ENCODE measurements around the gene CD300LG. TPM values are rescaled to one million over a fixed set of nuclear protein-coding genes. Genes with fewer than 3 reads are reported as not detected.

Gene CD300LG
- total and polyA plus RNA-seq, 8 donors = 0.29 to 3.7 (median 0.92) TPM; not detected in 1

GRCh38 chr17:43801844-43802243, 45.1 kb upstream of the CD300LG start:
- Histone ChIP-seq H3K4me3 (no peak overlapping the region), H3K36me3 (peaks cover 0 to 31% (median 17%) of the 10 kb centered on the region in 4 donors), H3K4me1 (no peaks in the 10 kb centered on the region), H3K27ac (no peak overlapping the region), H3K27me3 (no peaks in the 10 kb centered on the region), H3K9me3 (no peaks in the 10 kb centered on the region)
- DNase-seq = no peak
- WGBS, 5 donors = 70 to 83% (median 78%) methylated on average over 3 of the region's 3 CpGs
- intact Hi-C loops (cut with DNase I; ENCODE audit: low total_unique reads) = no loop called here
- no peak for TF ChIP-seq EP300 (IDR thresholded peaks at IDR 0.05)
- no peak for TF ChIP-seq POLR2AphosphoS5 (IDR thresholded peaks at IDR 0.05)
- no peak for TF ChIP-seq POLR2A (IDR thresholded peaks at IDR 0.05)
- no peak for TF ChIP-seq CTCF (IDR thresholded peaks at IDR 0.05)

- Histone ChIP-seq H3K4me3 (no peak overlapping the region), H3K36me3 (peaks cover 3 to 50% (median 30%) of the 10 kb centered on the region in 4 donors), H3K27me3 (no peaks in the 10 kb centered on the region), H3K4me1 (no peaks in the 10 kb centered on the region), H3K27ac (no peak overlapping the region), H3K9me3 (no peaks in the 10 kb centered on the region)
- TF ChIP-seq POLR2AphosphoS5 (IDR thresholded peaks at IDR 0.05) (no peak), CTCF (IDR thresholded peaks at IDR 0.05) (no peak), POLR2A (IDR thresholded peaks at IDR 0.05) (no peak), EP300 (IDR thresholded peaks at IDR 0.05) (no peak)
- 61 to 76% (median 71%) methylated on average over 4 of the region's 4 CpGs for WGBS, 5 donors
- no peak for DNase-seq
- intact Hi-C loops (cut with DNase I; ENCODE audit: low total_unique reads) = no loop called here
These were observed 43.2 kb upstream of the CD300LG start for GRCh38 chr17:43803758-43804157.

GRCh38 chr17:43805117-43805516, 41.9 kb upstream of the CD300LG start:
- no peaks in the 10 kb centered on the region for H3K4me1 ChIP-seq
- no peak for DNase-seq
- H3K9me3 ChIP-seq = no peaks in the 10 kb centered on the region
- no peaks in the 10 kb centered on the region for H3K27me3 ChIP-seq
- no peak for TF ChIP-seq POLR2A (IDR thresholded peaks at IDR 0.05)
- no peak for TF ChIP-seq EP300 (IDR thresholded peaks at IDR 0.05)
- TF ChIP-seq CTCF (IDR thresholded peaks at IDR 0.05) = no peak
- no peak overlapping the region for H3K27ac ChIP-seq
- H3K4me3 ChIP-seq = no peak overlapping the region
- H3K36me3 ChIP-seq = peaks cover 5 to 62% (median 35%) of the 10 kb centered on the region in 4 donors
- intact Hi-C loops (cut with DNase I; ENCODE audit: low total_unique reads) = no loop called here

- no peaks in the 10 kb centered on the region for H3K9me3 ChIP-seq
- WGBS, 5 donors = 92 to 94% (median 93%) methylated on average over 4 of the region's 4 CpGs
- no peak overlapping the region for H3K4me3 ChIP-seq
- no peaks in the 10 kb centered on the region for H3K27me3 ChIP-seq
- H3K36me3 ChIP-seq = peaks cover 5 to 69% (median 37%) of the 10 kb centered on the region in 4 donors
- intact Hi-C loops (cut with DNase I; ENCODE audit: low total_unique reads) = no loop called here
- DNase-seq = no peak
- H3K4me1 ChIP-seq = no peaks in the 10 kb centered on the region
- H3K27ac ChIP-seq = no peak overlapping the region
- no peak for TF ChIP-seq POLR2A (IDR thresholded peaks at IDR 0.05)
- no peak for TF ChIP-seq EP300 (IDR thresholded peaks at IDR 0.05)
- TF ChIP-seq POLR2AphosphoS5 (IDR thresholded peaks at IDR 0.05) = no peak
- TF ChIP-seq CTCF (IDR thresholded peaks at IDR 0.05) = no peak
These were observed 38.9 kb upstream of the CD300LG start for GRCh38 chr17:43808076-43808475.

Data from stomach (tissue), 9 donors.